Hippocampal formation (tissue), 2 donors: Measurements from ENCODE around the gene GPR148.
"Not testable (repeated sequence)": the region's sequence is repeated elsewhere in the genome, so short reads cannot be mapped to it uniquely, and the experiment has no call there.

ENCODE experiments used
- DNase-seq, 2 donors: peaks; one replicate each; lab custom pipeline; 2025; lab: John Stamatoyannopoulos, UW

Gene GPR148, protein sequence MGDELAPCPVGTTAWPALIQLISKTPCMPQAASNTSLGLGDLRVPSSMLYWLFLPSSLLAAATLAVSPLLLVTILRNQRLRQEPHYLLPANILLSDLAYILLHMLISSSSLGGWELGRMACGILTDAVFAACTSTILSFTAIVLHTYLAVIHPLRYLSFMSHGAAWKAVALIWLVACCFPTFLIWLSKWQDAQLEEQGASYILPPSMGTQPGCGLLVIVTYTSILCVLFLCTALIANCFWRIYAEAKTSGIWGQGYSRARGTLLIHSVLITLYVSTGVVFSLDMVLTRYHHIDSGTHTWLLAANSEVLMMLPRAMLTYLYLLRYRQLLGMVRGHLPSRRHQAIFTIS

DNA sequence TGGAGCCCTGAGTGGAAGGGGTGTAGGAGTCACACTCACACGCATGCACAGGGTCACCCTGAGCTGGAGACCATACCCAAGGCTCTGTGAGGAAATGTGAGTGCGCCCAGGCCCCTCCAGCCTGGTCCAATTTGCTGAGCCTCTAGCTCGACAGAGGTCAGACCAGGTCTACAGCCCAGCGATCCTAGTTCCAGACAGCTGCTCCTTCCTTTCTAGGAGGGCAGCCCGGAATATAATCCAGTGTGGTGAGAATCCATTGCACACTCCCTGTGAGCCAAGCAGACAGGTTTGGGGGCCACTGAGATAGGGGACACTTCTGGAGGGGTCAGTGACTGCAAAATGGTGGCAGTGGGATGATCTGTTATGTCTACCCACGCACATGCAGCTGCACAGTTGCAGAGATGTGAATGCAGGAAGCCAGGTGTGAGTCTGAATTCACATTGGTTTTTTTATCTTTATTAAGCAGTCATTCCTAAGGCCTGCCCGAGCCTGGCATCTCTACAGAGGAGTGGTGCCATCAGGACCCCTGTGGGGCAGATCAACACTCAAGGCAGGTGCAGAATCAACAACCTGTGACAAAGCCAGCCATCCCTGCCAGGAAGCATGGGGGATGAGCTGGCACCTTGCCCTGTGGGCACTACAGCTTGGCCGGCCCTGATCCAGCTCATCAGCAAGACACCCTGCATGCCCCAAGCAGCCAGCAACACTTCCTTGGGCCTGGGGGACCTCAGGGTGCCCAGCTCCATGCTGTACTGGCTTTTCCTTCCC lies at the start of gene GPR148:
Gene GPR148, plus strand, starts transcription at position 522 of the 768 bp plus-strand sequence. Its CDS starts 82 bp downstream, at position 604.
- no peak for DNase-seq

- DNase-seq: not testable (repeated sequence)
Measured at GRCh38 chr2:130692041-130692770, 36.7 kb upstream of the GPR148 start.

DNA sequence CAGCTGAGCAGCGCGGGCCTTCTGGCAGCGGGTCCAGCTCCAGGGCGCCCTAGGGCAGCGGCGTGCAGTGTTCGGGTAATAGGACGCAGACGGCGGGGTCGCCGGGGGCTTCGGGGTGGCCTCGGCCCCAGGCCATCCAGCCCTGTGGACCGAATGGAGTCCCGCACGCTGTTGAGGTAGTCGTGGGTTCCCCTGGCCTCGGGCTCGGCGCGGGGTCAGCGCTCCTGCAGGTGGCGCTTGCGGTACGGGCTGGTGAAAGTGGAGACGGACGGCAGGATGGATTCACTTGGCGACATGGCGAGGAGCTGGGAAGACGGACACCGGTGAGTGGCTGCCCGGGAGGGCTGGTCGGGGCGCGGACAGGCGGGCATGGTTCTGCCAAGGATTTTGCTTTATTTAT lies 35.4 kb upstream of the GPR148 start:
- not testable (repeated sequence) for DNase-seq

DNA sequence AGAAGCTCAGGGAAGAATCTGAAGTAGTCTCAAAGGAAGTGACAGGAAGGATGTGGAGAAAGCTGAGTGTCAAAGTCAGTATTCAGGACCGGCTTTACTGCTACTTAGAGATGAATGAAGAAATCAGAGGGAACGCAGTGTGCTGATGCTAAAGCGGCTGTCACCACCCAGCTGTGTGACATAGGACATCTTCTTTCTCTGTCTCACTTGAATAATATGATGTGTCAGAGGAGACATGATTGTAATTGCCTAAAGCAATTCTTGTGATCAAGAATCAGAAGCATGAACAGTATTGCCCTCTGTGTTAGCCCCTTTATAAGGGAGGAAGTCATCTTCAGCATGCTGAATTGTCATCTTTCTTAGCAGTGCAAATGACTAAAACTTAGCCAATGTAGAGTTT lies 25.6 kb upstream of the GPR148 start:
- DNase-seq: not testable (repeated sequence)

- DNase-seq: not testable (repeated sequence)
Measured at GRCh38 chr2:130714795-130715194, 14.1 kb upstream of the GPR148 start.

- DNase-seq: no peak
Measured at GRCh38 chr2:130720036-130720435, 8.8 kb upstream of the GPR148 start.

- DNase-seq: no peak
Measured at GRCh38 chr2:130720528-130720927, 8.3 kb upstream of the GPR148 start.

- DNase-seq: no peak
Measured at GRCh38 chr2:130724455-130724854, 4.4 kb upstream of the GPR148 start.

GRCh38 chr2:130726614-130727180 lies 2.2 kb upstream of the GPR148 start:
- DNase-seq: no peak

- peak; percentile 38 to 58 for DNase-seq
Measured at GRCh38 chr2:130727286-130727924, 1.5 kb upstream of the GPR148 start.

DNA sequence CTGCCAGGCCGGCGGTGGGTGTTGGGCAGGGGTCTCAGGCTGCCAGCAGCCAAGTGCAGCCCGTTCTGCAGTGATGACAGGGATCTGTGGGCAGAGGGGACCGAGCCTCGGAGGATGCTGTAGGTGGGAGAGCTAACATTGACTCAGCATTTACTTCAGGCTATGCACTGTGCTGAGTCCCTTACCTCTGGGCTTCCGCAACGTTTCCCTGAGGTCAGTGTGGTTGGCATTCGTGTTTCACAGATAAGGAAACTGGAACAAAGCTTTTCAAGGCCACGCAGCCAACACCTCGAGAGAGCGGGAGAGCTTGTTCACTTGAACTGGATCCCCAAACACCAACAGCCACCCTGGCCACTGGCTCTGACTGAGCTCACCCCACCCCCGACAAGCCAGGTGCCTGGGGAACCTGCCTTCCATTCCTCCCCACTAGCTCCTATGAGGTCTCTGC lies 839 bp upstream of the GPR148 start:
- no peak for DNase-seq

GRCh38 chr2:130729322-130730299 lies 741 bp downstream of the GPR148 start:
- DNase-seq: no peak

GRCh38 chr2:130732257-130732656 lies 3.4 kb downstream of the GPR148 start:
- not testable (repeated sequence) for DNase-seq

GRCh38 chr2:130735200-130735599 lies 6.3 kb downstream of the GPR148 start:
- no peak for DNase-seq

DNA sequence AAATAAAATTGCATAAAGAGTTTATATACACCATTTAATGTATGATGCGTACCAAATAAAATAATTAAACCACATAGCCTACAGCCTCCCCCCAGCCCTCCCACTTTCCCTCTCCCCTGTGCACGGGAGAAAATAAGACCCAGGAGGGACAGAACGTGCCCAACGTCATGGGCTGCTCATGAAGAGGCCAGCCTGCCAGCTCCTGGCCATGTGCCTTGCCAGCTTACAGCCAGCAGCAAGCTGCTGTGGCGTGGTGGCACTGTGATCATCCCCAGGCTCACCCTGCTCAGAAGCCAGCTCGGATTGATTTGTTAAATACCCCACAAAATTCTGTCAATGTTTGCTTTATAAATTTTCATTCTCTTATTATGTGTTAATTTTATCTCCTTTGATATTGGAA lies 7.6 kb downstream of the GPR148 start:
- DNase-seq: no peak

DNA sequence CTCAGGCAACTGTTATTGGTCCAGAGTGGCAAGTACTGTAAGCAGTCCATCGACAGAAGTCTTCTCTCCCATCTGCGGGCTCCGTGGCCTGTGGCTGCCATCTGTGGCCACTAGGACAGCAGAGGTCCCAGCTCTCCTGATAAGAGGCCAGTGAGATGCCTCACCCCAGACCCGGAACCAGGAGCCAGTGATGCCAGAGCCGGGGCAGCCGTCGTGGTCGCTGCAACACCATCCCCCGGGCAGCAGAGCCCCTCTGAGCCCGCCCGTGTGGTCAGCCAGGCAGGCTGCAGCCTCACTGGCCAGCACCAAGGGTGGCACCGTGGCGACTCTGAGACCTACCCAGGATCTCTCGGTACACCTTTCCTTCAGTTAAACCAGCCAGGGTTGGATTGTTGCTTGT lies 8.7 kb downstream of the GPR148 start:
- DNase-seq: no peak

GRCh38 chr2:130740671-130741070 lies 11.8 kb downstream of the GPR148 start:
- no peak for DNase-seq

DNA sequence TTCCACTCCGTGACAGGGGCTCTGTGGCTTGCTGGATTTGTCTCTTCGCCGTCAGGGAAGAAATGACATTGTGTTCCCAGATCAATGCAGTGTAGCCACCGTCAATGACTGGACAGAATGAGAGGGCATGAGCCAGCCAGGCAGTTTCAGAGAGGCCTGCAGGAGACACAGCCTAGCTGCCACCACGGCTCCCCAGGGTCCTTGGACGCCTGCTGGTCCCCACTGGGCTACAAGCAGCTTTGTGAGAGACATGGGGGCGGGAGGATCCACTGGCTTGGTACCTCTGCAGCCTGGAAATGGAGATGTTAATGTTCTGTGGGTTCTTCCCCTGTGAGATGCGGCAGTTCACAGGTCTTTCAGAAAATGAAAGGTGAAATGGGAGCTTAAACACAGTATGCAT lies 14.4 kb downstream of the GPR148 start:
- no peak for DNase-seq

DNA sequence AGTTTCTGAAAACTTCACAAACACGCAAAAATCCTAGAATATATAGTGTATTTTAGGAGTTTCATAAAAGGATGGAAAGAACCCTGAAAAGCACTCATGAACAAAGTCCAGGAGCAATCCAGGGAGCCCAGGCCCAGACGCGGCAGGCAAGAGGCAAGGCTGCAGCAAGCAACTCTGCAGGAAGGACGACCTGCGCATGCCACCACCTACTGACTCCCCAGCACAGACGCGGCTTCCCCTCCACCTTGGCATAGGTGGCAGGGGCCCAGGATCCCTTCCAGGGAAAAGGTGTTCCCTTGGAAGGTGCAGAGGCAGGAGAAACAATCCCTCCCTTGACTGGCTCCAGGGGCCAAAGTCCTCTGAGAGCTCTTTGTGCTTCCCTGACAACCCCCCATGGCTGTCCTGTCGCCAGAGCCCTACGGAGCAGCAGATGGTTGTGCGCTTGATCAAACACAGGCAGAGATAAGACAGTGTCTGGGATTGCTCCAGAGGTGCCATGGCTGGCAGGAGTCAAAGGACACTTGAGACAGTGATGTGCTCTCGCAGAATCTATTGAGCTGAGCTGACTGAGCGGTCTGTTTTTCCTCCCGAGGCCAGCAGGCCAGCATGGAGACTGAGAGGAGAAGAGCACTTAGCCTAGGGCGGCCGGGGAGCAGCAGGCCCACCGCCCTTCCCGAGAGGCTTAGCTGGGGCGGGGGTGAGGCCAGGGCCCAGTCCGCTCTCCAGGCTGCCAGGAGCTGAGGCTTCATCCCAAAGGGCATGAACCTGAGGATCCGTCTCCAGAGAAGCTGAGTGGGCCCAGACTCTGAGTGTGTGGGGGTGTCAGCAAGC lies 15.6 kb downstream of the GPR148 start:
- DNase-seq: no peak
